Fibroblast of skin of scalp (primary cell): ENCODE results near the gene FOXP1.

Experiments
- DNase-seq: peaks from one replicate; pipeline ENCODE4 v3.0.0-alpha.2; 2013

FOXP1 gene

DNA sequence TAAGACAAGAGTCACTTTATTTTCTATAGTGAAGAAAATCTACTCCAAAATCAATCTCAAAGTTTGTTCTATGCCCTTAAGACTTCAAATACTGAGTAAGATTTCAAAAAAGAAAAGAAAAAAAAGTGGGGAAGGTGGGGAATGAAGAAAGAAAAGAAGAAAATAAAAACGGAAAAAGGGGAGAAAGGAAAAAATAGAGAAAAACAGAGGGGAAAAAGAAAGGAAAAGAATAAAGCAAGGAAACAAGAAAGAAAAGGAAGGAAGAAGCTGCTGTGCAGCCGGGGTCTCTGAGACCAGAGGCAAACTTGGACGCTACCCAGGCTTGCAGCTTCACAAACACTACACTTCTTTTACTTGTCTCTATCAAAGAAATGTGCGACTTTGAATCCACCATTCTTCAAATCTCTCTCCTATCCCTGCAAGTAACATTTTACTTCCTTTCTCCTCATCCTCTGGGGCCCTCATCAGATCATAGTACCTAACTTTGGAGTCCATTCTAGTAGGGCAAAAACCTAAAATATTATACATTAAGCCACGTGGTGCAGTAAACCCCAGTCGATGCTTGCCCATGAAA lies 279.8 kb downstream of the FOXP1 start:
- DNase-seq, result no peak

- DNase-seq, result no peak
These were observed 280.9 kb downstream of the FOXP1 start for GRCh38 chr3:71302604-71303003.

- DNase-seq, result no peak
These were observed 282.6 kb downstream of the FOXP1 start for GRCh38 chr3:71300951-71301393.

DNA sequence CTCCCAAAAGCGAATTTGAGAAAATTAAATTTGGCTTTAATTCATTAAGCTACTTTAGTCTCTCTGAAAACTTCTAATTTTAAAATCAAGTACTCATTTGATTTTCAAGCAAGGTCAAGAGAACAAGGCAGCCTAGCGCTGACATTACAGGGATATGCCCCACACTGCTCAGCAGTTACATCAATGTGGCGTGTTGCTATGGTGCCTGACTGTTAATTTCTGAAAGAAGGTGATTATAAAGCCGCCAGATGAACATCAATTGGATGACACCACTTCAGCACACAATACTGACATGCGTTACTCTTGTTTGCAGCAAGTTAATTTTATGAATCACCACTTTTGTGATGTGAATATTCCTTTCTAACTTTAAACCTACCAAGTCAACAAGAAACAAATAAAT lies 284.4 kb downstream of the FOXP1 start:
- no peak for DNase-seq

DNA sequence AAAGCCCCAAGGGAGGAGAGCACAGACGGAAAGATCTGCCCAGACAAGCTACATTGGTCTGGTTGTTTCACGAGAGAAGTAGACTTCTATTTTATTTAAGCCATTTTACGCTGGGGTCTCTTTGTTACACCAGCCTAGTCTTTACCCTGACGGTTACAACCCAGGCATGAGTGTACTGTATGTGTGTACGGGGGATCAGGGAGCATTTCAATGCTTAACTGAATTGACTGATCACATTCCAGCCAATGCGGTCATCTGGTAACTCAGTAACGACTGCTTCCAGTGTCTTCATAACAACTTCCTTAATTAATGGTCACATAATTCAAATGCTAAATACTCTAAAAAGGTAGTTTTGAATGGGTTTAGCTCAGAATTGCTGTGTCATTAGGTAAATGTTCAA lies 288.6 kb downstream of the FOXP1 start:
- DNase-seq, result no peak

DNA sequence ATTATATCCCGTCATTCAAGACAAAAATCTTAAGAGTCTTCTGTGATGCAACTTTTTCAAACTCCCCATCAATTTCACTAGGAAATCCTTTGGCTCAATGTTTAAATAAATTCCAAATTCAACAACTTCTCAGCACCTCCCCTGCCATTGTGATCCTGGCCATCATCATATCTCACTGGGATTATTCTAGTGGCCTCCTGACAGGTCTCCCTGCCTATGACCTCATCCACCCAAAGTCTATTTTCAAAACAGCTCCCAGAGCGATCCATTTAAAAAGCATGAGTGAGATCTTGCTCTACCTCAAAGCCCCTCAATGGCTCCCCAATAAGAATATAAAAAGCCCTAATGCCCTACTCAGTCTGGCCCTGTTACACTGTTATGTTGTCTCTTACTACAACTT lies 293.2 kb downstream of the FOXP1 start:
- DNase-seq, result no peak

DNA sequence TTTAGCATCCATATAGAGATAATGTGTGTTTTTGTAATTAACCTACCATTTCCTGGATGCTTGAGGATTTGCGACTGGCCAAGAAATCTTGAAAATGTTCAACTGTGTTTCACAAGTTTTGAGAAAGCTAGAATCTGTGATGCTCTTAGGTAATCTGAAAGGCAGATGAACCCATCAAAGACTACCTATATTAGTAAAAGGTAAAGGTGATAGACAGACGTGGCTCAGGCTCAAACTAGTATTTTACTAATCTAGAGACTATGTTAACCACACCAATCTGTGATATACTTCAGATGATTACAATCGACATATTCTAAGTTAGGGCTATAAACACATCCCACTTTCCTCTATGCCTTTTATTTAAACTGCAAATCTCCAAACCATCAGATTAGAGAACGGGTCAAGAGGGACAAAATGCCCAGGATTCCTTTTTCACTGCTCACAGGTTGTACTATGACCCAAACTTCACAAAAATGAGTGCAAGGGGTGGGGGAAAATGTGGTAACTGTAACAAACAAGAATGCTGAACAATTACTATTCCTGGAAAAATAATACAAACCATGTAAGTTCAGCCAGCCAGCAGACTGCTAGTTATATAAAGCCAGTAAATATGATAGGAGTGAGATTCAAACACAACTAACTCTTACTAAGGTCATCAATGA lies 295.1 kb downstream of the FOXP1 start:
- DNase-seq, result no peak

GRCh38 chr3:71285086-71285485 lies 298.4 kb downstream of the FOXP1 start:
- DNase-seq, result peak; percentile 73

GRCh38 chr3:71282976-71283375 lies 300.6 kb downstream of the FOXP1 start:
- DNase-seq, result no peak

GRCh38 chr3:71281280-71281679 lies 302.2 kb downstream of the FOXP1 start:
- no peak for DNase-seq

- DNase-seq, result no peak
These were observed 306.2 kb downstream of the FOXP1 start for GRCh38 chr3:71277341-71277740.

GRCh38 chr3:71276531-71276930 lies 307.0 kb downstream of the FOXP1 start:
- no peak for DNase-seq

DNA sequence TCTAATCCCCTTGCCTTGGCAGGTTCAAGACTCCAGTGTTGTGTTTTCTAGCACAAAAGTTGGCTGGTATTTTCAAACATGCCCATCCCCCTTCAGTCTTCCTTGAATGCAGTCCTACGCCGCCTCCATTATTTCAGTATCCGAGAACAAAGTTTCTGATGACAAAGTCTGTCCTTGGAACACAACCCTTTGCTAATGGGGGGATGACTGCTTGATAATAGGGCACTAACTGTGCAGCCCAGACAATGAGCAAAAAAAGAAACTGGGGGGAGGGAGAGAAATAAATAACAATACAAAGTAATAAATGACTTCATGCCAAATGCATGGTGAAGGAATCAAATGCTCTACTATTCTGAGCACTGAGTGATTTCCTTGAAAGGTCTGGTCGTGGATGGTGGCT lies 310.1 kb downstream of the FOXP1 start:
- no peak for DNase-seq

DNA sequence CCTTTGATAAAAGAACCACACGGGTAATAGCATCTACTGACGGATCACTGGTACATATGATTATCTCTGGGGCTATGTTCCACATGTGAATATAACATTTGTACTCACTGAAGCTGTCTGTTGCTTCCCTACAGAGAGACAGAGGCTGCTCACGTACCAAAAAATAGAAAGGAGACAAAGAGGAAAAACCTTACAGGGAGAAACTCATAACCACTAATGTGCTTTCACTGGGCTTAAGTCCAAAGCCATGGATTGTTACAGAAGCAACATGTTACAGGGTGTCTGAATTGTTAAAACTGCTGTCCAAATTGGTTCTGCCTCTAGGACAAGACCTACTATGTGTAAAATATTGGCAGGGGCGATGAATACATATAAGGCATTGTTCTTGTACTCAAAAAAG lies 311.9 kb downstream of the FOXP1 start:
- DNase-seq, result no peak

DNA sequence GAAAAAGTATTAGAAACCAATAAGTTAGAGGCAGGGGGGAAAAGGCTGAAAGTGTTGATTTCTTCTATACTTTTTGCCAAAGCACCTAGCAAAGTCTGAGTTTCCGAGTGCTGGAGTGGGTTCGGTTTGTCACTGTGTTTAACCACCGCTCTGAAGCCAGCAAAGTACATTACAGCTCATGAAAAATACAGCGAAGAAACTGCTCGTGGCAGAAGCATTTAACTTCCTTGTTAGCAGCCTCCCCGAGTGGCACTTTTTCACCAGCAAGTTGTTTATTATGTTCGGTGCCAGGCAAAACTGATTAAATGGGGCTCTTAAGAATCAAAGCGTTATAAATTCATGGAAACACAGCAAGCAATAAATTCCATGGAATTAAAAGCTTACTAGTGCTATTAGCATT lies 313.6 kb downstream of the FOXP1 start:
- no peak for DNase-seq

- DNase-seq, result no peak
These were observed 315.0 kb downstream of the FOXP1 start for GRCh38 chr3:71268462-71268999.

GRCh38 chr3:71266875-71267274 lies 316.7 kb downstream of the FOXP1 start:
- DNase-seq, result no peak

GRCh38 chr3:71265365-71265915 lies 318.1 kb downstream of the FOXP1 start:
- DNase-seq, result no peak

GRCh38 chr3:71264840-71265239 lies 318.7 kb downstream of the FOXP1 start:
- no peak for DNase-seq

- no peak for DNase-seq
These were observed 320.9 kb downstream of the FOXP1 start for GRCh38 chr3:71262364-71263265.

- DNase-seq, result no peak
These were observed 322.7 kb downstream of the FOXP1 start for GRCh38 chr3:71260782-71261181.

GRCh38 chr3:71258526-71258925 lies 325.0 kb downstream of the FOXP1 start:
- no peak for DNase-seq

DNA sequence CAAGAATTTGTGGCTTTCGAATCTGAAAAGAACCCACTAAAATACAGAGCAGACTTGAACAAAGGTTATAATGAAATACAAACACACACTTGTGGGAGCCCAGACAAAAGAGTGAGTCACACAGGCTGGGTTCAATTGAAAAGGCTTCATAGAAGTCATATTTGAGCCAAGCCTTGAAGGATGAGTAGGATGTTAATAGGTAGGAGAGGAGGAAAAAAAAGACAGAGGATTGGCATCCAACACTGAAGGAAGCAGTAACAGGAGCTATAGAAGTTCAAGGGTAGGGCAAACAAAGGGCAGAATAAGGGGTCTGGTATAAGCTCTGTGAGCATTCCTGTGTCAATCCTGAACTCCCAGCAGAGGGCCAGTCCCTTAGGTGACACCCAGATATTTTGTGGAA lies 325.4 kb downstream of the FOXP1 start:
- peak; percentile 81 for DNase-seq
